22Rv1 (cell line): ENCODE results near the gene EIF2B4.

Experiments
- CTCF ChIP-seq: fragments of 450-650 bp; IDR thresholded peaks from 2 replicates; pipeline ENCODE4 v1.5.1; 2017; ENCODE audit warnings: mild to moderate bottlenecking
- ZFX ChIP-seq: fragments of 450-650 bp; IDR thresholded peaks from 2 replicates; pipeline ENCODE4 v1.6.1; 2017; ENCODE audit warnings: antibody characterized with exemption, borderline replicate concordance

- TF ChIP-seq CTCF, result no peak
- TF ChIP-seq ZFX, result no peak
Measured at GRCh38 chr2:27354597-27354927, 15.6 kb downstream of the EIF2B4 start.
